Lung (tissue), 12 donors: ENCODE measurements around the gene IGFBP3. TPM values are rescaled to one million over a fixed set of nuclear protein-coding genes. Genes with fewer than 3 reads are reported as not detected.

Source experiments
- ATAC-seq: fragments of 200-7000 bp; cut with Tn5 transposase; one replicate; pipeline ENCODE4 v1.9.1; 2020; ENCODE audit warnings: moderate number of reproducible peaks; ENCODE audit not compliant: insufficient read depth, low FRiP score
- DNase-seq, 3 donors: peaks; one replicate each; pipeline ENCODE4 v3.0.0-alpha.2; 2013 to 2017
- H3K27ac ChIP-seq, 2 donors: one replicate each; pipeline ENCODE4 v1.5.1; 2013; ENCODE audit warnings: mild to moderate bottlenecking in 2 of 2, moderate library complexity in 2 of 2, control low read depth in 1 of 2, inconsistent platforms in 1 of 2, low read depth in 1 of 2, low read length in 1 of 2
- H3K27me3 ChIP-seq, 3 donors: one replicate each; pipeline ENCODE4 v1.5.1; 2013; ENCODE audit warnings: low read length in 2 of 3; ENCODE audit not compliant: control insufficient read depth in 3 of 3, insufficient read depth in 3 of 3
- H3K36me3 ChIP-seq, 4 donors: one replicate each; pipeline ENCODE4 v1.5.1; 2013; ENCODE audit warnings: low read length in 4 of 4, mild to moderate bottlenecking in 1 of 4, moderate library complexity in 1 of 4; ENCODE audit not compliant: control insufficient read depth in 4 of 4, insufficient read depth in 4 of 4
- H3K4me1 ChIP-seq, 5 donors: one replicate each; pipeline ENCODE4 v1.5.1; 2013; ENCODE audit warnings: low read length in 5 of 5, mild to moderate bottlenecking in 2 of 5, moderate library complexity in 1 of 5; ENCODE audit not compliant: control insufficient read depth in 5 of 5, insufficient read depth in 5 of 5
- H3K4me3 ChIP-seq: one replicate; pipeline ENCODE4 v1.5.1; 2013; ENCODE audit warnings: mild to moderate bottlenecking, control low read depth, moderate library complexity
- H3K9ac ChIP-seq, 2 donors: one replicate each; pipeline ENCODE4 v1.5.1; 2013; ENCODE audit warnings: low read length in 2 of 2, control low read depth in 1 of 2; ENCODE audit not compliant: insufficient read depth in 1 of 2
- H3K9me3 ChIP-seq, 4 donors: one replicate each; pipeline ENCODE4 v1.5.1; 2013; ENCODE audit warnings: low read length in 3 of 4, mild to moderate bottlenecking in 1 of 4, moderate library complexity in 1 of 4; ENCODE audit not compliant: control insufficient read depth in 4 of 4, insufficient read depth in 3 of 4
- WGBS, 2 donors: extraction: QIAGEN DNeasy Blood & Tissue Kit; methylation state at CpG; one replicate each; pipeline ENCODE4 v1.1.7; 2013; 5-methylcytosine and 5-hydroxymethylcytosine counted together
- polyA plus RNA-seq, 2 donors: library from polyadenylated mRNA; stranded (reverse); fragments of 200-250 nt; gene quantifications; one replicate each; pipeline ENCODE4 v1.2.1, GENCODE V29; 2013
- total RNA-seq, 2 donors: library from RNA; depleted of rRNA in 1 of 2; stranded (reverse); fragments of >200 nt in 1 of 2; gene quantifications; one replicate each; pipeline ENCODE4 v1.2.1, GENCODE V29; 2014 to 2021
- TF ChIP-seq, protein P1 (sequence below): IDR thresholded peaks from 2 replicates; pipeline ENCODE4 v1.5.1; 2012; ENCODE audit warnings: mild to moderate bottlenecking; ENCODE audit errors: control extremely low read depth, extremely low read depth
- donor health status: control.
- donor health status: control.
- donor health status: Bipolar disorder and iron deficiency.
- donor health status: healthy.
- donor health status: DM: yes; HTN: yes; CAD: no.

The IGFBP3 gene
- total and polyA plus RNA-seq, 4 donors, result 29.2 to 76.5 (median 58.4) TPM

DNA sequence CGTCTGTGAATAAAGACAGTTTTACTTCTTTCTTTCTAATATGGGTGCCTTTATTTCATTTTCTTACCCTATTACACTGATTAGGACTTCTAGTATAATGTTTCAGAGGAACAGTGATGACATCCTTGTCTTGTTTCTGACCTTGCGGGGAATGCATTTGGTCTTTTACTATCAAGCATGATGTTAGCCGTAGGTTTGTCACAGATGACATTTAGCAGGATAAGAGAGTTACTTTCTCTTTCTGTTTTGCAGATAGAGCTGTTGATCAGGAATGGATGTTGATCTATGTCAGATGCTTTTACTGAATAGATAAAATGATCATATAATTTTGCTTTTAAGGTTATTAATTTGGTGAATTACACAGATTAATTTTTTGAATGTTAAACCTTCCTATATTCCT is 6.6 kb upstream of the IGFBP3 start:
- ATAC-seq, result no peak
- TF ChIP-seq, protein P1, sequence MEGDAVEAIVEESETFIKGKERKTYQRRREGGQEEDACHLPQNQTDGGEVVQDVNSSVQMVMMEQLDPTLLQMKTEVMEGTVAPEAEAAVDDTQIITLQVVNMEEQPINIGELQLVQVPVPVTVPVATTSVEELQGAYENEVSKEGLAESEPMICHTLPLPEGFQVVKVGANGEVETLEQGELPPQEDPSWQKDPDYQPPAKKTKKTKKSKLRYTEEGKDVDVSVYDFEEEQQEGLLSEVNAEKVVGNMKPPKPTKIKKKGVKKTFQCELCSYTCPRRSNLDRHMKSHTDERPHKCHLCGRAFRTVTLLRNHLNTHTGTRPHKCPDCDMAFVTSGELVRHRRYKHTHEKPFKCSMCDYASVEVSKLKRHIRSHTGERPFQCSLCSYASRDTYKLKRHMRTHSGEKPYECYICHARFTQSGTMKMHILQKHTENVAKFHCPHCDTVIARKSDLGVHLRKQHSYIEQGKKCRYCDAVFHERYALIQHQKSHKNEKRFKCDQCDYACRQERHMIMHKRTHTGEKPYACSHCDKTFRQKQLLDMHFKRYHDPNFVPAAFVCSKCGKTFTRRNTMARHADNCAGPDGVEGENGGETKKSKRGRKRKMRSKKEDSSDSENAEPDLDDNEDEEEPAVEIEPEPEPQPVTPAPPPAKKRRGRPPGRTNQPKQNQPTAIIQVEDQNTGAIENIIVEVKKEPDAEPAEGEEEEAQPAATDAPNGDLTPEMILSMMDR, result no peak
- 90% methylated on average over 3 of the region's 3 CpGs for WGBS, 2 donors
- Histone ChIP-seq H3K9me3 (peaks cover 0 to 2% (median 1%) of the 10 kb centered on the region in 4 donors), H3K4me1 (peaks cover 0 to 11% (median 0%) of the 10 kb centered on the region in 5 donors), H3K27me3 (no peaks in the 10 kb centered on the region), H3K36me3 (no peaks in the 10 kb centered on the region), H3K4me3 (no peak overlapping the region), H3K9ac (no peak overlapping the region), H3K27ac (no peak overlapping the region)
- no peak for DNase-seq

DNA sequence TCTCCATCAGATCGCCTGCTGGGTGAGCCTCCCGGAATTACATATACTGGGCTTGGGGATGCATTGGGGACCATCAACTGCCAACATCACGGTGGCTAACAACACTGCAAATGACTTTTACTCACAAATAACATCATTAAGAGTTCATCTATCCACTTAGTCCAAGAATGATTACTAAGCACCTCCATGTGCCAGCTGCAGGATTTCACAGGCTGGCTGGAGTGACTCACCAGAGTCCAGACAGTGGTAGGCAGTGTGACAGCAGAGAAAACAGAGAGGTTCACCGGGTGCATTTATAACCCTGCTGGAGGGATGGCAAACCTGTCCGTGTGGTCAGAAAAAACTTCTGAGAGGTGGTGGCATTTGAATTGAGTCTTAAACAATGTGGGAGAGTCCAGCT is 3.2 kb upstream of the IGFBP3 start:
- H3K9ac ChIP-seq, result no peak overlapping the region
- H3K27ac ChIP-seq, result no peak overlapping the region
- H3K9me3 ChIP-seq, result peaks cover 0 to 2% (median 1%) of the 10 kb centered on the region in 4 donors
- peaks cover 4 to 9% (median 9%) of the 10 kb centered on the region in 3 donors for H3K27me3 ChIP-seq
- peaks cover 2 to 39% (median 15%) of the 10 kb centered on the region in 5 donors for H3K4me1 ChIP-seq
- ATAC-seq, result no peak
- no peak overlapping the region for H3K4me3 ChIP-seq
- 59 to 69% methylated on average over 5 of the region's 5 CpGs for WGBS, 2 donors
- TF ChIP-seq, protein P1, result no peak
- no peaks in the 10 kb centered on the region for H3K36me3 ChIP-seq
- DNase-seq, result peak in 2 of 3 donors; percentile 8 to 11

DNA sequence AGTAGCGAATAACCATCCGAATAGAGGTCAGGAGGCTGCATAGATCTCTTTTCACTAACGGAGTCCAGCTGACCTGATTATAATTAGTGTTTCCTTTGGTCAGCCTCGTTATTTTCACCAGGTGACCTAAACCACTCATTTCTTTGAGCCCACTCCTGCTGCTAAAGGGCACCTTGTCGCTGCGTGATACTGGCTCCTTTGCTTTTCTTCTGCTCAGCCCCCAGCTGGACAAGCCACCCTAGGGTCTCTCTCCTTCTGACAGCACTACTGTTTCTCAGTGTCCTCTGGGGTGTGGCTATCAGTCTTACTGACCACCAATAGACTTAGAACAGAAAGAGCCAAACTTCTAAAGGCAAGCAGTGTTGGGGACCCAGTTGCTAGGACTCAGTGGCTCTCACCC is 2.7 kb upstream of the IGFBP3 start:
- Histone ChIP-seq H3K9ac (no peak overlapping the region), H3K9me3 (peaks cover 0 to 2% (median 1%) of the 10 kb centered on the region in 4 donors), H3K27ac (no peak overlapping the region), H3K36me3 (no peaks in the 10 kb centered on the region), H3K4me3 (no peak overlapping the region), H3K4me1 (peaks cover 2 to 42% (median 15%) of the 10 kb centered on the region in 5 donors), H3K27me3 (peaks cover 4 to 14% (median 9%) of the 10 kb centered on the region in 3 donors)
- ATAC-seq (no peak), DNase-seq (no peak)
- 59 to 71% methylated on average over 6 of the region's 6 CpGs for WGBS, 2 donors
- TF ChIP-seq, protein P1, result no peak

DNA sequence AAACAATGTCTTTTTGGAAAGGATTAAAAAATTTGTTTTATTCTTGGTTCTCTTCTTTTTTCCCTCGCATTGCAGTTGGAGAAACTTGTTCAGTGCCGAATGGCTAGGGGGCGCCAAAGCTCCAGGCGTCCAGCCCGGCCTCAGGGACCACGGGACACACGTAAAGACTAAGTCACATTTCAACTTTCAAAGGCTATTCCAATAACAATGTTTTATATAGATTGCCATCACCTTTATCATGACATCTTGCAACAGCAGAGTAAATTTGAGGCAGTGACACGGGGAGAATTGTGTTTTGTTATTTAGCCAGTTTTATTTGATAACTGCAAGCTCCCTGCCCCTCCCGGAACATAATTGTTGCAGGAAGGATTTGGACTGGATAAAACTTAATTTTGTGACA is 2.2 kb upstream of the IGFBP3 start:
- H3K4me3 ChIP-seq, result no peak overlapping the region
- WGBS, 2 donors, result 9% methylated on average over 9 of the region's 9 CpGs
- peaks cover 2 to 47% (median 15%) of the 10 kb centered on the region in 5 donors for H3K4me1 ChIP-seq
- no peak overlapping the region for H3K9ac ChIP-seq
- H3K9me3 ChIP-seq, result peaks cover 0 to 2% (median under 1%) of the 10 kb centered on the region in 4 donors
- ATAC-seq, result no peak
- H3K27me3 ChIP-seq, result peaks cover 4 to 19% (median 9%) of the 10 kb centered on the region in 3 donors
- TF ChIP-seq, protein P1, result peak; percentile 77
- no peak overlapping the region for H3K27ac ChIP-seq
- DNase-seq, result peak; percentile 87 to 90 (median 89)
- H3K36me3 ChIP-seq, result no peaks in the 10 kb centered on the region
